Measurements from ENCODE around the gene TBL3.
A peak's percentile ranks its signal among the peaks of the same experiment; 100 is the strongest.

TBL3 gene

DNA sequence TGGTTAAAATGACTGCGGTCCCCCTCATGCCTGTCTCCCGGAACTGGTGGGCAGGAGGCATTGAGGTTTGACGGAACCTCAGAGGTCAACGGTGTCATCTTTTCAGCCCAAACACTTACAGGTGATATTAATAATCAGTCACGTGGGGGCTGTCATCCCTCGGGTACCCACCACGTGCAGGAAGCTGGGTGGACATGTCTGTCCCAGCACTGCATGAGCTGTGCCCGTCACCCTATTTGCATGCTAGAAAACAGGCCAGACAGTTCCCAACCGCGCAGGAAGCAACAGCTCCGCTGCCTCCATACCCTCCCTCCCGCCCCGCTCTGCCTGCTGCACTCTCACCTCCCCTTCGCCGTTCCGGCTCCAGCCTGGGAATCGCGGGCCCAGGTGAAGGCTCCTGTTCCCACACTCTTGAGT lies 19.3 kb downstream of the TBL3 start:
- H3K4me3 ChIP-seq (ENCODE audit: low read length in 2 of 2) = peak overlapping the region; percentile 59 to 61
- no peaks in the 10 kb centered on the region for H3K9me3 ChIP-seq (ENCODE audit: control insufficient read depth in 2 of 2, low read length in 2 of 2)
- peaks cover 20% of the 10 kb centered on the region in 2 donors for H3K27me3 ChIP-seq (ENCODE audit: control insufficient read depth in 2 of 2, insufficient read depth in 2 of 2, low read length in 2 of 2)
- H3K4me1 ChIP-seq (ENCODE audit: control insufficient read depth in 2 of 2, insufficient read depth in 2 of 2, low read length in 2 of 2) = peaks cover 21 to 29% of the 10 kb centered on the region in 2 donors
- H3K36me3 ChIP-seq (ENCODE audit: control insufficient read depth in 2 of 2, insufficient read depth in 2 of 2, low read length in 2 of 2) = peaks cover 10 to 12% of the 10 kb centered on the region in 2 donors
- peak overlapping the region; percentile 47 to 75 for H3K9ac ChIP-seq (ENCODE audit: low read depth in 1 of 2, low read length in 2 of 2)
- H3K27ac ChIP-seq (ENCODE audit: low read depth in 2 of 2, low read length in 2 of 2) = peak overlapping the region; percentile 66 to 80

DNA sequence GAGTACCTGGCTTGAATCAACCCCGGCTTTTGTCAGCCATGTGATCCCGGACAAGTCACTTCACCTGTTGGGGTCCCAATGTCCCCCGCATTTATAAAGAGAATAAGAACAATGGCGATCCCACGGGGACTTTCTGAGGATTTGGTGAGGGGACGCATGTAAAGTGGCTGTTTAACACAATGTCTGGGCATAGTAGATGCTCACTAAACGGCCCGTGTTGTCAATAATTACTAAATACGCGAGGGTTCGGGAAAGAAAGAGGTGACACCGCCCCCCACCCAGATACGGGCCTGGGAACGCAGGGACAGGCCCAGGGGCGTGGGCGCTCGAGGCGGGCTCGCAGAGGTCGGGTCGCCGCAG lies 19.7 kb downstream of the TBL3 start:
- peak overlapping the region; percentile 66 to 80 for H3K27ac ChIP-seq (ENCODE audit: low read depth in 2 of 2, low read length in 2 of 2)
- H3K4me1 ChIP-seq (ENCODE audit: control insufficient read depth in 2 of 2, insufficient read depth in 2 of 2, low read length in 2 of 2) = peaks cover 19 to 25% of the 10 kb centered on the region in 2 donors
- peak overlapping the region; percentile 56 to 59 for H3K4me3 ChIP-seq (ENCODE audit: low read length in 2 of 2)
- peak overlapping the region; percentile 47 to 71 for H3K9ac ChIP-seq (ENCODE audit: low read depth in 1 of 2, low read length in 2 of 2)
- peaks cover 20% of the 10 kb centered on the region in 2 donors for H3K27me3 ChIP-seq (ENCODE audit: control insufficient read depth in 2 of 2, insufficient read depth in 2 of 2, low read length in 2 of 2)
- H3K36me3 ChIP-seq (ENCODE audit: control insufficient read depth in 2 of 2, insufficient read depth in 2 of 2, low read length in 2 of 2) = peaks cover 6 to 8% of the 10 kb centered on the region in 2 donors
- no peaks in the 10 kb centered on the region for H3K9me3 ChIP-seq (ENCODE audit: control insufficient read depth in 2 of 2, low read length in 2 of 2)

DNA sequence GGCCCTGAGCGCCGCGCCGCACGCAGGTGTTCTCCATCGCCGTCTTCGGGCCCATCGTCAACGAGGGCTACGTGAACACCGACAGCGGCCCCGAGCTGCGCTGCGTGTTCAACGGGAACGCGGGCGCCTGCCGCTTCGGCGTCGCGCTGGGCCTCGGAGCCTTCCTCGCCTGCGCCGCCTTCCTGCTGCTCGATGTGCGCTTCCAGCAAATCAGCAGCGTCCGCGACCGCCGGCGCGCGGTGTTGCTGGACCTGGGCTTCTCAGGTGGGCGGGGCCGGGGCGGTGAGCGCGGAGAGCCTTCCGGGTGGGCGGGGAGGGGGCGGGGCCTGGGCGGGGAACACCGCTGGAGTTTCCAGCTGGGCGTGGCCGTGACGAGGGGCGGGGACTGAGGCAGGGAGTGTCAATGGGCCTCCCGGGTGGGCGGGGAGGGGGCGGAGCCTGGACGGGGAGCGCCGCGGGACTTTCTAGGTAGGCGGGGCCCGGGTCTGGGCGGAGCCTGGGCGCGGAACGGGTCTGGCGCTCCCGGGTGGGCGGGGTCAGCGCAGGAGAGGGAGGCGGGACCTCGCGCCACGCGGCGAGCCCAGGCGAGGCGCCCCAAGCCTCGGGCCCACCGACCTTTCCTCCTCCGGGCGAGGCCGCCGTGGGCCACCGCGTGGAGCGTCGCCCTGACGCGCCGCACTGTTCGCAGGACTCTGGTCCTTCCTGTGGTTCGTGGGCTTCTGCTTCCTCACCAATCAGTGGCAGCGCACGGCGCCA lies 20.3 kb downstream of the TBL3 start:
- Histone ChIP-seq H3K4me3 (ENCODE audit: low read length in 2 of 2) (peak overlapping the region; percentile 56 to 59), H3K36me3 (ENCODE audit: control insufficient read depth in 2 of 2, insufficient read depth in 2 of 2, low read length in 2 of 2) (peaks cover under 1 to 2% of the 10 kb centered on the region in 2 donors), H3K27ac (ENCODE audit: low read depth in 2 of 2, low read length in 2 of 2) (peak overlapping the region; percentile 66 to 80), H3K4me1 (ENCODE audit: control insufficient read depth in 2 of 2, insufficient read depth in 2 of 2, low read length in 2 of 2) (peaks cover 22 to 24% of the 10 kb centered on the region in 2 donors), H3K9ac (ENCODE audit: low read depth in 1 of 2, low read length in 2 of 2) (peak overlapping the region; percentile 24 to 71), H3K9me3 (ENCODE audit: control insufficient read depth in 2 of 2, low read length in 2 of 2) (no peaks in the 10 kb centered on the region), H3K27me3 (ENCODE audit: control insufficient read depth in 2 of 2, insufficient read depth in 2 of 2, low read length in 2 of 2) (peaks cover 20% of the 10 kb centered on the region in 2 donors)

DNA sequence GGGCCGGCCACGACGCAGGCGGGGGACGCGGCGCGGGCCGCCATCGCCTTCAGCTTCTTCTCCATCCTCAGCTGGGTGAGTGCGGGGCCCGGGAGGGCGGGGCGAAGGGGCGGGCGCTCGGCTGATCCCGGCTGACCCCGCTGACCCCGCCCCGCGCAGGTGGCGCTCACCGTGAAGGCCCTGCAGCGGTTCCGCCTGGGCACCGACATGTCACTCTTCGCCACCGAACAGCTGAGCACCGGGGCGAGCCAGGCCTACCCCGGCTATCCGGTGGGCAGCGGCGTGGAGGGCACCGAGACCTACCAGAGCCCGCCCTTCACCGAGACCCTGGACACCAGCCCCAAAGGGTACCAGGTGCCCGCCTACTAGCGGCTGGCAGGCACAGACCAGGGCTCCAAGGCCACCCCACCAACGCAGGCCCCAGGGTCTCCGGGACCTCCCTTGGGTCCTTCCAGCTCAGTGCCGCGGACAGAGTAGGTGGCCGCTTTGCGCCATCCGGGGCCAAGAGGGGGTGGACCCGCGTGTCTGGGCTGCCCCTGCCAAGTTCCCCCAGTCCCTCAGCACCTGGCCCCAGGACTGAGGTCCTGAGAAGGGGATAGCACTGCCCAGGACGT lies 21.0 kb downstream of the TBL3 start:
- peak overlapping the region in 1 of 2 donors; percentile 43 for H3K27ac ChIP-seq (ENCODE audit: low read depth in 2 of 2, low read length in 2 of 2)
- no peak overlapping the region for H3K9ac ChIP-seq (ENCODE audit: low read depth in 1 of 2, low read length in 2 of 2)
- H3K27me3 ChIP-seq (ENCODE audit: control insufficient read depth in 2 of 2, insufficient read depth in 2 of 2, low read length in 2 of 2) = peaks cover 20% of the 10 kb centered on the region in 2 donors
- H3K36me3 ChIP-seq (ENCODE audit: control insufficient read depth in 2 of 2, insufficient read depth in 2 of 2, low read length in 2 of 2) = peaks cover 4 to 5% of the 10 kb centered on the region in 2 donors
- H3K9me3 ChIP-seq (ENCODE audit: control insufficient read depth in 2 of 2, low read length in 2 of 2) = no peaks in the 10 kb centered on the region
- H3K4me1 ChIP-seq (ENCODE audit: control insufficient read depth in 2 of 2, insufficient read depth in 2 of 2, low read length in 2 of 2) = peaks cover 22 to 26% of the 10 kb centered on the region in 2 donors
- H3K4me3 ChIP-seq (ENCODE audit: low read length in 2 of 2) = no peak overlapping the region

DNA sequence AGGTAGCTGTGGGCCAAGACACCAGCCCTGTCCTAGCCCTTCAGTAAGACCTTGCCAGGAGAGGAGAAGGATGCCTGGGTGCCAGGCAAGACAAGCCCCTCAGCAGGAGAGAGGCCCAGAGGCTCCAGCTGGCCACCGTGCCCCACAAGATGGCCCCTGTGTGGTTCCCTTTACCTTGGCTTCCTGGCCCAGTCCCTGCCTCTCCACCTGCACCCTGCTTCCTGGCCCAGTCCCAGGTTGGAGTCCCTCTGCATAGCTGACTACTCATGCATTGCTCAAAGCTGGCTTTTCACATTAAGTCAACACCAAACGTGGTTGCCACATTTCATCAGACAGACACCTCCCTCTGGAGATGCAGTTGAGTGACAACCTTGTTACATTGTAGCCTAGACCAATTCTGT lies 21.9 kb downstream of the TBL3 start:
- no peak overlapping the region for H3K4me3 ChIP-seq (ENCODE audit: low read length in 2 of 2)

DNA sequence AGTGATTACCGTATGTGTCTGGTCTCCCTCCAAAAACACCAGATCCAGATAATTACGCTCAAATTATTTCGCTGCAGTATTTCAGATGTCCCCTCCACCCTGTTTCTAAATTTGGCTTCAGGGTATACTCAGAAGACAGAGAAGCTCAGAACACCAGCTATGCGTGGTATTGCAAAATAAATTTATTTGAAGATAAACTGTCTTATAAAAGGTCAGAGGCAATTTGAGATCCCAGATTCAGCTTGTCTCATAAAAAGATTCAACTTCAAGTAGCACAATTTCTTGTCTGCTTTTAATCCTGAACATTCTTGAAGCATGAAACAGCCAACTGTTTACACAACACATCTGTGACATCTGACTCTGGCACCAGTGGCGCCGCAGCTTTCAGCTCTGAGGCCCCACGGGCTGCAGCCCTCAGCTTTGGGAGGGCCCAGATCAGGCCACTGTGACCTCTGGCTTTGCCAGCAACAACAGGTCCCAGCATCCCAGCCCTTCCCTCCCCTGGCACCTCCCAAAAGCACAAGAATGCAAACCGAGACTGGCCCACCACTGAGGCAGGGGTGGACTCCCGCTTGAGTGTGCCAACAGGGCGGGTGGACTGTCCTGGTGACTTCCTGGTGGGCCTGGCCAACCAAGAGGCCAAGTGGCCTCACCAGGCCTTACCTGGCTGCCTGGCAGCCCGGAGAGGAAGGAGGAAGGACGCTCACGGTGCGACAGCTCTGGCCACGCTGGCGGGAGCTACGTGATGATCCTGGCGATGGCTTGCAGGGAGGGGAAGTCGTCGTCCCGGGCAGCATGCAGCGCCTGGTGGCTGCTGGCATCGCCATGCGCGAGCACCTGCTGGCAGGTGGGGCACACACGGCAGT lies 25.9 kb downstream of the TBL3 start:
- H3K36me3 ChIP-seq (ENCODE audit: control insufficient read depth in 2 of 2, insufficient read depth in 2 of 2, low read length in 2 of 2) = peaks cover 44% of the 10 kb centered on the region in 2 donors
- no peak overlapping the region for H3K4me3 ChIP-seq (ENCODE audit: low read length in 2 of 2)
- H3K9ac ChIP-seq (ENCODE audit: low read depth in 1 of 2, low read length in 2 of 2) = no peak overlapping the region
- H3K27me3 ChIP-seq (ENCODE audit: control insufficient read depth in 2 of 2, insufficient read depth in 2 of 2, low read length in 2 of 2) = no peaks in the 10 kb centered on the region
- H3K4me1 ChIP-seq (ENCODE audit: control insufficient read depth in 2 of 2, insufficient read depth in 2 of 2, low read length in 2 of 2) = peaks cover 0 to 7% of the 10 kb centered on the region in 2 donors
- H3K9me3 ChIP-seq (ENCODE audit: control insufficient read depth in 2 of 2, low read length in 2 of 2) = no peaks in the 10 kb centered on the region
- H3K27ac ChIP-seq (ENCODE audit: low read depth in 2 of 2, low read length in 2 of 2) = peak overlapping the region in 1 of 2 donors; percentile 67

More for the DNA sequence above, 21.9 kb downstream of the TBL3 start:
- no peaks in the 10 kb centered on the region for H3K9me3 ChIP-seq (ENCODE audit: control insufficient read depth in 2 of 2, low read length in 2 of 2)
- H3K9ac ChIP-seq (ENCODE audit: low read depth in 1 of 2, low read length in 2 of 2) = no peak overlapping the region
- no peak overlapping the region for H3K27ac ChIP-seq (ENCODE audit: low read depth in 2 of 2, low read length in 2 of 2)
- H3K4me1 ChIP-seq (ENCODE audit: control insufficient read depth in 2 of 2, insufficient read depth in 2 of 2, low read length in 2 of 2) = peaks cover 22 to 26% of the 10 kb centered on the region in 2 donors
- peaks cover 10 to 12% of the 10 kb centered on the region in 2 donors for H3K36me3 ChIP-seq (ENCODE audit: control insufficient read depth in 2 of 2, insufficient read depth in 2 of 2, low read length in 2 of 2)
- H3K27me3 ChIP-seq (ENCODE audit: control insufficient read depth in 2 of 2, insufficient read depth in 2 of 2, low read length in 2 of 2) = peaks cover 15 to 18% of the 10 kb centered on the region in 2 donors

DNA sequence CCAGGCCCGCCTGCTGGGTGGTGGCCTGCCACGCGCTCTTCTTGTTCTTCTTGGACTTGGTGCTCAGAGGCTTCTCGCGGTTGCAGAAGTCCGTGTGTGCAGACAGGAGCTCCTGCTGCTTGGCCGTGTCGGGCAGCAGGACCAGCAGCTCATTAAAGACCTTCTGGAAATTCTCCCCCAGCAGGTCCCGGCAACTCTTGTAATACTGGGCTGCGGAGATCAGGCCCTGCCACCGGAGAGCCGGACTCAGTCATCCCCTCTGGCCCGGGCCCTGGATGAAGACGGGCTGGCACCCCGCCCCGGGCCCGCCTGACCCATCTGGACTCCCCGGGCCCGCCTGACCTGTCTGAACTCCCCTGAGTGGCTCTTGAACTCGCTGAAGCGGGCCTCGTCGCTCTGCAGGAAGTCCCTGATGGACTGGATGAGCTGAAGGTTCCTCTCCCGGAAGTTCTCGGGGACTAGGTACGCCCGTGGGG lies 26.5 kb downstream of the TBL3 start:
- H3K9me3 ChIP-seq (ENCODE audit: control insufficient read depth in 2 of 2, low read length in 2 of 2) = no peaks in the 10 kb centered on the region
- H3K27ac ChIP-seq (ENCODE audit: low read depth in 2 of 2, low read length in 2 of 2) = peak overlapping the region in 1 of 2 donors; percentile 52
- H3K4me3 ChIP-seq (ENCODE audit: low read length in 2 of 2) = no peak overlapping the region
- no peak overlapping the region for H3K9ac ChIP-seq (ENCODE audit: low read depth in 1 of 2, low read length in 2 of 2)
- peaks cover 45 to 48% of the 10 kb centered on the region in 2 donors for H3K36me3 ChIP-seq (ENCODE audit: control insufficient read depth in 2 of 2, insufficient read depth in 2 of 2, low read length in 2 of 2)
- no peaks in the 10 kb centered on the region for H3K27me3 ChIP-seq (ENCODE audit: control insufficient read depth in 2 of 2, insufficient read depth in 2 of 2, low read length in 2 of 2)
- H3K4me1 ChIP-seq (ENCODE audit: control insufficient read depth in 2 of 2, insufficient read depth in 2 of 2, low read length in 2 of 2) = peaks cover under 1 to 7% of the 10 kb centered on the region in 2 donors

DNA sequence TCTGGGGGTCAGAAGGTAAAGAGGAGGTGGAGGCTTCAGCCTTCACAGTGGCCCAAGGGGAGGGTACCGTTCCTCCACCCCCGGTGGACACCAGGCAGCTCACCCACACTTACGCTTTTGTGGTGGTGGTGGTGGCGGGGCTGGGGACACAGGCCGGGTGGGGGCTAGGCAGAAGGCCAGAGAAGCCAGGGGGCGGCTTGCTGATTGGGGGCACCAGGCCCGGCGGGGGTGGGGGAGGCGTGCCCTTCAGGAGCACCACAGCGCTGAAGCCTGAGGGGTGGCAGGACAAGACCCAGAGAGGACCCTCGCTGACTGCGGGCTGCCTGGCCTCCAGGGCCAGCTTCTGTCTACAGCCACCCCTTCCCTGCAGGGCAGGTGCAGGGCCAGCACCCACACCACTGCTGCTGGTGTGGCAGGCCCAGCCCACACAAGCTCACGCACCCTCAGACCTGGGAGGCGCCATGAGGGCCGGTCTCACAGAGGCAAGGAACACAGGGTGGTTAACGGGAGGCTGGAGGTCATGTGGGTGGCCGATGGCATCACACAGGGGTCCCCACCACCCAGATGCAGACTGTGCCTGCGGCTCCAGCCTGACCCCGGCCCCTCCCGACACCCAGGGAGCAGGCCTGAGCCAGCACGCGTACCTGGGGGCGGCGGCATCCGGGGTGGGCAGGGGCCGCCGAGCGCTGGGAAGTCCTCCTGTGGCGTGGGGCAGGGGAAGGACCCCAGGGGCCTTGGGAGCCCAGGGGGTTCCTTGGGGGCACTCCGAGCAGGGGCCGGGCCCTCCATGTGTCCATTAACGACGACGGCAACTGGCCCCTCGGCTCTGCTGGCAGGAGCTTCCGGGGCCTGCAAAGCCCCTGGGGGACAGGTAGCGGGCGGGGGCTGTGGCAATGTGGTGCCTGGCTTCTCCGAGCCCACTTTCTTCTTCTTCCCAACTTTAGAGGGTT lies 27.3 kb downstream of the TBL3 start:
- peaks cover 45 to 48% of the 10 kb centered on the region in 2 donors for H3K36me3 ChIP-seq (ENCODE audit: control insufficient read depth in 2 of 2, insufficient read depth in 2 of 2, low read length in 2 of 2)
- H3K9me3 ChIP-seq (ENCODE audit: control insufficient read depth in 2 of 2, low read length in 2 of 2) = no peaks in the 10 kb centered on the region
- H3K4me1 ChIP-seq (ENCODE audit: control insufficient read depth in 2 of 2, insufficient read depth in 2 of 2, low read length in 2 of 2) = peaks cover 7 to 12% of the 10 kb centered on the region in 2 donors
- no peaks in the 10 kb centered on the region for H3K27me3 ChIP-seq (ENCODE audit: control insufficient read depth in 2 of 2, insufficient read depth in 2 of 2, low read length in 2 of 2)
- no peak overlapping the region for H3K4me3 ChIP-seq (ENCODE audit: low read length in 2 of 2)
- no peak overlapping the region for H3K27ac ChIP-seq (ENCODE audit: low read depth in 2 of 2, low read length in 2 of 2)
- H3K9ac ChIP-seq (ENCODE audit: low read depth in 1 of 2, low read length in 2 of 2) = no peak overlapping the region

DNA sequence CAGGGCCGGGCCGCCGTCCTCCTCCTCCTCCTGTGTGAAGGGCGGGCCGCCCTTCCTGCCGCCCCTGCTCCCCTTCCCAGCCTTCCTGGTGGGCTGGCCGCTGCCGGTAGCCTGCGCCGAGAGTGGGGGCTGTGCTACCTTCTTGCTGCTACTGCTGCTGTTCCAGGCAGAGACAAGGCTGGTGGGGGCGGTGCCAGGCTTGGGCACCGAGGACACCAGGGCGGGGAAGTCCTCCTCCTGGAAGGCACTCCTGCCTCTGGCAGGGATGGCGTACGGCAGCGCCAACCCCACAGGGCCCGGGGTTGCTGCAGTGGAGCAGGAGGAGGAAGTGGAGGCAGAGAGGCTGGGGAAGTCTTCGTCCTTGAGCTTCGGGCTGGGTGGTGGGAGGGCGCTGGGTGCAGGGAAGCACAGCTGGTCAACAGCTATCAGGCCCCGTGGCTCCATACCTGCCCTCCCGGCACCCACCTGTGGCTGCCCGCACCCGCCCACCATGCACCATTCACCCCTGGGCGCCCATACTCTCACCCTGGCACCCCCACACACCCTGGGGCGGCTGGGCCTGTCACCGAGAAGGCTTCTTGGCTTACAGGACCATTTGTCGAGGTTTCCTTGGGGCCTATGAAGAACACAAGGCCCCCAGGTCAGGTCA lies 28.1 kb downstream of the TBL3 start:
- H3K27me3 ChIP-seq (ENCODE audit: control insufficient read depth in 2 of 2, insufficient read depth in 2 of 2, low read length in 2 of 2) = no peaks in the 10 kb centered on the region
- H3K9ac ChIP-seq (ENCODE audit: low read depth in 1 of 2, low read length in 2 of 2) = no peak overlapping the region
- H3K9me3 ChIP-seq (ENCODE audit: control insufficient read depth in 2 of 2, low read length in 2 of 2) = no peaks in the 10 kb centered on the region
- H3K27ac ChIP-seq (ENCODE audit: low read depth in 2 of 2, low read length in 2 of 2) = no peak overlapping the region
- peaks cover 11 to 20% of the 10 kb centered on the region in 2 donors for H3K4me1 ChIP-seq (ENCODE audit: control insufficient read depth in 2 of 2, insufficient read depth in 2 of 2, low read length in 2 of 2)
- peaks cover 45 to 48% of the 10 kb centered on the region in 2 donors for H3K36me3 ChIP-seq (ENCODE audit: control insufficient read depth in 2 of 2, insufficient read depth in 2 of 2, low read length in 2 of 2)
- no peak overlapping the region for H3K4me3 ChIP-seq (ENCODE audit: low read length in 2 of 2)

Measured in mucosa of rectum (tissue), 2 donors.